ENCODE measurements around the gene AGBL4.

AGBL4 gene

GRCh38 chr1:48602349-48602748 lies 1421.4 kb downstream of the AGBL4 start:
- no peak for TF ChIP-seq CTCF (IDR thresholded peaks at IDR 0.05; ENCODE audit: low read depth, low read length)
- no peak overlapping the region for H3K4me3 ChIP-seq (ENCODE audit: low read depth, low read length)
- DNase-seq (ENCODE audit: low read depth, low spot score) = no peak
- in situ Hi-C loops (cut with HindIII; ENCODE audit: low sequenced_read_pairs) = no loop called here

GRCh38 chr1:48600182-48600581 lies 1423.6 kb downstream of the AGBL4 start:
- no peak for TF ChIP-seq CTCF (IDR thresholded peaks at IDR 0.05; ENCODE audit: low read depth, low read length)
- in situ Hi-C loops (cut with HindIII; ENCODE audit: low sequenced_read_pairs) = no loop called here
- no peak for DNase-seq (ENCODE audit: low read depth, low spot score)
- H3K4me3 ChIP-seq (ENCODE audit: low read depth, low read length) = no peak overlapping the region

GRCh38 chr1:48597663-48598062 lies 1426.1 kb downstream of the AGBL4 start:
- DNase-seq (ENCODE audit: low read depth, low spot score) = no peak
- in situ Hi-C loops (cut with HindIII; ENCODE audit: low sequenced_read_pairs) = no loop called here
- TF ChIP-seq CTCF (IDR thresholded peaks at IDR 0.05; ENCODE audit: low read depth, low read length) = no peak
- H3K4me3 ChIP-seq (ENCODE audit: low read depth, low read length) = no peak overlapping the region

GRCh38 chr1:48596046-48596445 lies 1427.7 kb downstream of the AGBL4 start:
- in situ Hi-C loops (cut with HindIII; ENCODE audit: low sequenced_read_pairs) = no loop called here
- DNase-seq (ENCODE audit: low read depth, low spot score) = no peak
- no peak overlapping the region for H3K4me3 ChIP-seq (ENCODE audit: low read depth, low read length)
- no peak for TF ChIP-seq CTCF (IDR thresholded peaks at IDR 0.05; ENCODE audit: low read depth, low read length)

GRCh38 chr1:48595613-48596012 lies 1428.1 kb downstream of the AGBL4 start:
- TF ChIP-seq CTCF (IDR thresholded peaks at IDR 0.05; ENCODE audit: low read depth, low read length) = no peak
- H3K4me3 ChIP-seq (ENCODE audit: low read depth, low read length) = no peak overlapping the region
- in situ Hi-C loops (cut with HindIII; ENCODE audit: low sequenced_read_pairs) = no loop called here
- DNase-seq (ENCODE audit: low read depth, low spot score) = no peak

GRCh38 chr1:48592330-48592729 lies 1431.4 kb downstream of the AGBL4 start:
- no peak for TF ChIP-seq CTCF (IDR thresholded peaks at IDR 0.05; ENCODE audit: low read depth, low read length)
- H3K4me3 ChIP-seq (ENCODE audit: low read depth, low read length) = no peak overlapping the region
- DNase-seq (ENCODE audit: low read depth, low spot score) = no peak
- in situ Hi-C loops (cut with HindIII; ENCODE audit: low sequenced_read_pairs) = no loop called here

GRCh38 chr1:48591181-48591580 lies 1432.6 kb downstream of the AGBL4 start:
- in situ Hi-C loops (cut with HindIII; ENCODE audit: low sequenced_read_pairs) = no loop called here
- no peak for DNase-seq (ENCODE audit: low read depth, low spot score)
- H3K4me3 ChIP-seq (ENCODE audit: low read depth, low read length) = no peak overlapping the region
- no peak for TF ChIP-seq CTCF (IDR thresholded peaks at IDR 0.05; ENCODE audit: low read depth, low read length)
